Head of caudate nucleus (tissue), 42 donors: ENCODE data around the gene SPATA13.
"Not testable (repeated sequence)": the region's sequence is repeated elsewhere in the genome, so short reads cannot be mapped to it uniquely, and the experiment has no call there.

Experiments used
- DNase-seq, 42 donors: peaks; one replicate each; pipeline versions ENCODE4 v3.0.0 to v3.0.0-alpha.2; 2020 to 2021; ENCODE audit warnings: mixed read lengths in 7 of 42
- intact Hi-C: fragments of 100-400 bp; cut with DNase I; formaldehyde crosslinking; loops from one replicate; pipeline ENCODE4 v1.15.0; 2022

Gene SPATA13

DNA sequence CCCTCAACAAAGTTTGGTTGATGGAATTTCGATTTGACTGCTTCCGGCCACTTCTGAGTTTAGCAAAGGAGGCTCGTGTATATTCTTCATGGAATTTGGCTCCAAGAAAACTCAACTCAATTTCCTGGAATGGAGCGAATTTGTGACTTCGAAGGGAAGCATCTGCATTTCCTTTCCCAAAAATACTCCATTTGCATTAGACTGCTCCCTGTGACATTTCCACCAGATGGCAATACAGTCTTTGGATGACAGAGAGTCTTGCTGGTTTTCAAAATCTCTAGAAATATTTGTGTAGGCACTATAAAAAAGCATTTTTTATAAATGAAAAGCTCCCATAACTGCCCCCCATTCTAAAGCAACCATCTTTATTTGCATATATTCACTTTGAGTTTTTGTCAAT lies 152.9 kb downstream of the SPATA13 start:
- intact Hi-C loops: no loop called here
- DNase-seq: no peak

DNA sequence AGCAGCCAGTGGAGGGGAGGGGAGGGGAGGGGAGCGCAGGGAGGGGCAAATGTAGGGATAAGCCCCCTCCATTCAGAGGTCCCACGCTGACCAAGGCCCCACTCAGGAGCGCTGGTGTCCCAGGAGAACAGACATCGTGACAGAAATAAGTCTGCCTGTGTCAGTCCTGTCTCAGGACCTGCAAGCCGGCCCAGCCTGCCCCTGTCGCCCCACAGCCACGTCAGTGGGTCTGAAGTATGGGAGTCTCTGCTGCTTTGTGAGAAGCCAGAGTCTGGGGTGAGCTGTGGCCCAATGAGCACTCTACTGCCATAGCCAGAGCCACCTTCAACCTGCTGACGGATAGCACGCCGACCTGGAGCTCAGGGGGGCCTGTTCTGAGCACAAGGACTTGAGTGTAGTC lies 157.3 kb downstream of the SPATA13 start:
- intact Hi-C loops, DNase-seq: not testable (repeated sequence)

DNA sequence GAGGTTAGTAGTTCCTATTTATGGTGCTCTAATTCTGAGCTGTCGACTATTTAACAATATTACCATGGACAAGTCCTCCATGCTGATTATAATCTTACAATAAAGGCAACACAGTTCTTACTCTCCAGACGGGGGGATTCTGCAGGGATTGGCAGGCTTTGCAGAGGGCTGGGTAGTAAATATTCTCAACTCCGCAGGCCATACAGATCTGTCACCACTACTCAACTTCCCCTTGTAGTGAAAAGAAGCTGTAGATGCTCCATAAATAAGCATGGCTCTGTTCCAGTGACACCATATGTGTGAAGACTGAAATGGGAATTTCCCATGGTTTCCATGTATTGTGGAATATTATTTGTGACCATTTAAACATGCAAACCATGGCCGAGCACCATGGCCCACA lies 158.4 kb downstream of the SPATA13 start:
- intact Hi-C loops, DNase-seq: not testable (repeated sequence)

DNA sequence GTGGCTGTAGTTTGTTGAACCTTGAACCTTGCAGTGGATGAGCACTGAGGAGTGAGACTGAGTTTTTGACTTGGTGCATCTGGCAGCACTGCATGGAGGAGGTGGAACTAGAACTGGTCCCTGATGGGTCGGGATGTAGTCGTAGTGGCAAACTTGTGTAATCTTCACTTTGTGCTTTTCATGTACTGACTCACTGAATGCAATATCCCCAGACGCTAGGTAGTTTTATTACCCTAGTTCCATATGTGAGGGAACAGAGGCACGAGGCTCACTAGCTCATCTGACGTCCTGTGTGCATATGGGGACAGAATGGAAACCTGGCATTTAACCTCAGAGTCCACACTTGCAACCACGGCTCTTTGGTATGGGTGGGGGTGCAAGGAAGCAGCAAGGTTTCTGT lies 159.1 kb downstream of the SPATA13 start:
- DNase-seq: not testable (repeated sequence)
- intact Hi-C loops: loop anchor here (5.0 kb wide), 1 partner anchor 432 kb away; the partner anchor contains the start of gene MIPEP

DNA sequence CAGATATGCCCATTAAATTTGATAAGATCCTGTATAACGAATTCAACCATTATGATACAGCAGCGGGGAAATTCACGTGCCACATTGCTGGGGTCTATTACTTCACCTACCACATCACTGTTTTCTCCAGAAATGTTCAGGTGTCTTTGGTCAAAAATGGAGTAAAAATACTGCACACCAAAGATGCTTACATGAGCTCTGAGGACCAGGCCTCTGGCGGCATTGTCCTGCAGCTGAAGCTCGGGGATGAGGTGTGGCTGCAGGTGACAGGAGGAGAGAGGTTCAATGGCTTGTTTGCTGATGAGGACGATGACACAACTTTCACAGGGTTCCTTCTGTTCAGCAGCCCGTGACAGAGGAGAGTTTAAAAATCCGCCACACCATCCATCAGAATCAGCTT lies 160.9 kb downstream of the SPATA13 start:
- DNase-seq: not testable (repeated sequence)
- intact Hi-C loops: loop anchor here (5.0 kb wide), 1 partner anchor 434 kb away; the partner anchor contains the start of gene MIPEP

DNA sequence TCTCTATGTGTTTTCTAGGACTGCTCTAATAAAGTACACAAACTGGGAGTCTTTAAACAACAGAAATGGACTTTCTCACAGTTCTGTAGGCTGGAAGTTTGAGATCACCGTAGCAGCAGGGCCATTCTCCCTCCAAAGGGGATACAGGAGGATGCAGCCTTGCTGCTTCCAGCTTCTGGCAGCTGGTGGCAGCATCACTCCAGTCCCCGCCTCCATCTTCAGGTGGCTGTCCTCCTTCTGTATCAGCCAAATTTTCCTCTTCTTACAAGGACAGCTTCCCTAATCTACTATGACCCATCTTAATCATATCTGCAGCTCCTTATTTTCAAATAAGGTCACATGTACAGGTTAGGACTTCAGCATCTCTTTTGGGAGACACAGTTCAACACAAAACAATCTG lies 161.9 kb downstream of the SPATA13 start:
- intact Hi-C loops: loop anchor here (5.0 kb wide), 1 partner anchor 435 kb away; the partner anchor contains the start of gene MIPEP

DNA sequence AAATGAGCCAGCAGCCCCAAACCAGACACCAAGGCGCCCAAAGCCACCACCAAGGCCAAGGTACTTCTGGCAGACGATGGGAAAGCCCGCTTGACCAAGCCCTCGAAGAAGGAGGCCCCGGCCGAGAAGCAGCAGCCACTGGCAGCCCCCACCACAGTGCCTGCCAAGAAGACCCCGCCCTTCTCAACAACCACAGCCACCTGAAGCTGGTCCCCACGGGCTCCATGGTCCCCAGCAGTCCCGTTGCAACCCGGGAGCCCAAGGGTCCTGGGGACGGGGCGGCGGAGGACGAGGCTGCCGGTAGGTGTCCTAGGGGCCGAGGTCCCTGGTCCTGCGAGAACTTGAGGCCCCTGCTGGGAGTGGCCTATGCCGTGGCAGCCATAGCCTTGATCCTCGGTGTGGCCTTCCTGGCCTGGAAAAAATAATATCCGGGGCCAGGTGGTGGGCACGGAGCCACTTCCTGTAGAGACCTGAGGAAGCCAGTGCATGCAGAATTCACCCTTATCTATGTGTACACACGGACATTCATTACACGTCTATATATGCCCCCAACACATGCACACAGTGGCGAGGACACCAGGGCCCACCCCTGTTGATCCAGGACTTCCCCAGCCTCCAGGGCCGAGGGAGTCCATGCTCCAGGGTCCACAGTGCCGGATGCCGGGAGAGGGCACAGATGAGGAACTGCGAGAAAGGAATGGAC lies 162.7 kb downstream of the SPATA13 start:
- intact Hi-C loops: loop anchor here (5.0 kb wide), 1 partner anchor 436 kb away; the partner anchor contains the start of gene MIPEP

More for the DNA sequence above, 161.9 kb downstream of the SPATA13 start:
- not testable (repeated sequence) for DNase-seq

DNA sequence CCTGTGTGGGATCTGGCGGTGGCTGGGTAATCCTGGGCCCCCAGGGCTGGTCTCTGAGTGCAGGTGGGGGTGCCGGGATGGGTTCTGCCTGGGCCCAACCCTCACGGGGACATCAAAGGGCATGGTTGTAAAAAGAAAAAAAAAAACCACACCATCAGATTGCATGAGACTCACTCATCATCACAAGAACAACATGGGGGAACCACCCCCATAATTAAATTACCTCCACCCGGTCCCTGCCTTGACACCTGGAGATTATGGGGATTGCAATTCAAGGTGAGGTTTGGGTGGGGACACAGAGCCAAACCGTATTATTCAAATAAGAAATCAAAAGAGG lies 163.2 kb downstream of the SPATA13 start:
- DNase-seq: no peak
- intact Hi-C loops: loop anchor here (5.0 kb wide), 1 partner anchor 436 kb away; the partner anchor contains the start of gene MIPEP

More for the DNA sequence above, 162.7 kb downstream of the SPATA13 start:
- no peak for DNase-seq

DNA sequence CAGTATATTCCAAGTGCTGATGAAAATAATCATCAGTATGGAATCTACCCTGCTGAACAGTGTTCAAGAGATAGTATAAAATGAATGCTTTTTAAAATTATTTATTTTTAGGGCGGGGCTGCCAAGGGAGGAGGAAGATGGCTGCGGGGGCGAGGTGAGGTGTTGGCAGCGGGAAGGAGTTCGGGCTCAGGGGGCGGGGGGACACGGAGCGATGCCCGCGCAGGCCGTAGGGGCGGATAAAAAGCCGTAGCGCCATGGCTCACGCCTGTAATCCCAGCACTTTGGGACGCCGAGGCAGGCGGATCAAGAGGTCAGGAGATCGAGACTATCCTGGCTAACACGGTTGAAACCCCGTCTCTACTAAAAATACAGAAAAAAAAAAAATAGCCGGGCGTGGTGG lies 167.1 kb downstream of the SPATA13 start:
- intact Hi-C loops, DNase-seq: not testable (repeated sequence)

DNA sequence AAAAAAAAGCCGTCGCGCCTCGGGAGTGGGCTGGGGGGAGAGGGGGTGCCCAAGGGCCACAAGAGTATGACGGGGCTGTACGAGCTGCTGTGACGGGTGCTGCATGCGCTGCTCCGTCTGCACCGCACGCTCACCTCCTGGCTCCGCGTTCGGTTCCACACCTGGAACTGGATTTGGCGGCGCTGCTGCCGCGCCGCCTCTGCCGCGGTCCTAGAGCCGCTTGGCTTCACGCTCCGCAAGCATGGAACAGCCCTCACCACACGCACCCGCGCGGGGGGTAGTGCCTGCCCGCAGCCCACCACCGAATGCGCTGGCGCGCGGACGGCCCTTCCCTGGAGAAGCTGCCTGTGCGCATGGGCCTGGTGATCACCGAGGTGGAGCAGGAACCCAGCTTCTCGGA lies 167.6 kb downstream of the SPATA13 start:
- peak in 2 of 42 donors; percentile 28 to 34 for DNase-seq

DNA sequence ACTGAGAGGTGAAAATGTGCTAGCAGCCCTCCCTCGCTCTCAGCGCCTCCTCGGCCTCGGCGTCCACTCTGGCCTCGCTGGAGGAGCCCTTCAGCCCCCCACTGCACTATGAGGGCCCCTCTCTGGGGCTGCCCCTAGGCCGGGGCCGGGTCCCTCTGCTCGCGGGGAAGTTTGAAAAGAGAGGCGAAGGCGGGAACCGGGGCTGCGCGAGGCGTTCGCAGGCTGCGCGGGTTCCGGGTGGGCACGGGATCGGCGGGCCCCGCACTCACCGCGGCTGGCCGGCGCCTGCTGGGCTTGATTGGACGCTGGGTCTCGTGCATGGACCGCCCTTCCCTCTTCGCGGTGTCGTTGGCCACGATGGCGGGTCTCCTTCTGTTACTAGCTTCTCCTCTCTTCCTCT lies 178.2 kb downstream of the SPATA13 start:
- intact Hi-C loops: no loop called here

More for the DNA sequence above, 167.6 kb downstream of the SPATA13 start:
- intact Hi-C loops: no loop called here

DNA sequence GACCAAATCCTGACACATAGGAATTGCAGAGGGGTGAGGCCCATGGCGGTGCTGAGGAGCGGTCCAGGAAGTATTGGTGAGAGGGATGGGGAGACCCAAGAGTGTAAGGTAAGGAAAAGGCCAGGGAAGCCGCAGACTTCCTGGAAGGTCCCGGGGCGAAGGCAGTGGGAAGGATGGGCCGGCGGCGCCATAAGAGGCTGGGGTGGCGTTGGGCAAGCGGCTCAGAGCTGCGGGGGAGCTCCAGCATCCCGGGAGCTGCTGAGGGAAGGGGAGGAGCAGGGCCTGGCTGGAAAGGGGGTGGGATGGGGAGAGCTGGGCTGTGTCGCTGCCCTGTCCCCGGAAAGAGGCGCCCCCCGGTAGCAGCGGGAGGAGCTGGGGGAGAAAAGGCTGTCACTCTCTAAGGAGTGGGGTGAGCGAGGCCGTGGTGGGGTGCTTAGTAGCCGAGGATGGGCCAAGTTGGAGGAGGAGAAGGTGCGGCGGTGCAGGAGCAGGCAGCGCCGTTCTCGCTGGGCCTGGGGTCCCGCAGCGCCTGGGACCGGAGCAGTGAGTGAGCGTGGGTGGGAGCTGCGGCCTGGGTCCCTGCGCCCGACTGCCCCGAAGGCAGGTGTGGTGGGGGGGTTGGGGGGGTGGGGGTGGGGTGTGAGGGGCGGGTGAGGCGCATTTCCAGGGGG lies 179.6 kb downstream of the SPATA13 start:
- intact Hi-C loops: no loop called here
- DNase-seq: no peak

More for the DNA sequence above, 178.2 kb downstream of the SPATA13 start:
- DNase-seq: no peak

DNA sequence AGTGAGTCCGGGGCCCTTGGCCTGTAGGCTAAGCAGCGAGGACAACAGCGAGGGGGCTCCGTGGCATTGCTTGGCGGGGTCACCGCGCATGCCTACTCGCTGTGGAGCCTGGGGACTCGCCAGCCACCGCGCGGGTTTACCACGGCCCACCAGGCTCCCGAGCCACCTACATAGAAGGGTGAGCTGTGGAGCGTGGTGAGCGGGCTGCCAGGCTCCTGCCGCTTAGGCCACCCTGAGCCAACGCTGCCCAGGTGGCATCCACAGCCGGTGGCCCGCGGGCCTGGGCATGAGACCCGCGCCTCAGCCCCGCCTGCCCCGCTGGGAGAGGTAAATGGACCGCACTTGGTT lies 180.1 kb downstream of the SPATA13 start:
- intact Hi-C loops: no loop called here
- DNase-seq: no peak

DNA sequence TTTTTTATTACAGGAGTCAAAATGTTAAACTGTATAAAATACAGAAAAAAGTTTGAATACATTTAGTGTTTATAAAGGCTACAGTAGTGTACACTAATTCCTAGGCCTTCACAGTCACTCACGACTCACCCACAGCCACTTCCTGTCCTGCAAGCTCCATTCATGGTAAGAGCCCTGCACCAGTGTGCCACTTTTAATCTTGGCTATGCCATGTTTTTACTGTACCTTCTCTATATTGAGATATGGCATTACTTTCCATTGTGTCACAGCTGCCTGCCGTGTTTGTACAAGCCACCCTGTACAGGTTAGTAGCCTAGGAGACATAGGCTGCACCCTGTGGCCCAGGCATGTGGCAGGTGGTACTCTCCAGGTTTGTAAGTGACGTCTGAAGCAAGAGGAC lies 180.9 kb downstream of the SPATA13 start:
- intact Hi-C loops: no loop called here
- DNase-seq: no peak

DNA sequence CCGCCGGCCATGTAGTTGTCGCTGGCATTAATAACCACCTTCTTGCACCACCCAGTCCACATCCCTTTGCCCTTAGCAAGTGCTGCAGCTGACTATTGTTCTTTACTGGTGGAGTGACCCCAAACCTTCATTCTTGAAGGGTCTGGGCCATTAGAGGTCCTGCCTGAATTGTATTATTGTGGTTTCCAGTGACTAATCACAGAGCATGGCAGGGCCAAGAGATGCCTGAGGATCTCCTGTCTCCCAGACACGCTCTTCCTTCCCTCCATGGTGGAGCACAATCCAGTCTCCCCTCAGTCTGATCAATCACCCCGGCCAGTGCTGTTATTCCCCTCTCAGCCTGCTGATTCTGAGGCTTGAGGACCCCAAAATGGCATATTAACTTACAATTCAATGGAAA lies 187.9 kb downstream of the SPATA13 start:
- intact Hi-C loops: no loop called here
- no peak for DNase-seq

DNA sequence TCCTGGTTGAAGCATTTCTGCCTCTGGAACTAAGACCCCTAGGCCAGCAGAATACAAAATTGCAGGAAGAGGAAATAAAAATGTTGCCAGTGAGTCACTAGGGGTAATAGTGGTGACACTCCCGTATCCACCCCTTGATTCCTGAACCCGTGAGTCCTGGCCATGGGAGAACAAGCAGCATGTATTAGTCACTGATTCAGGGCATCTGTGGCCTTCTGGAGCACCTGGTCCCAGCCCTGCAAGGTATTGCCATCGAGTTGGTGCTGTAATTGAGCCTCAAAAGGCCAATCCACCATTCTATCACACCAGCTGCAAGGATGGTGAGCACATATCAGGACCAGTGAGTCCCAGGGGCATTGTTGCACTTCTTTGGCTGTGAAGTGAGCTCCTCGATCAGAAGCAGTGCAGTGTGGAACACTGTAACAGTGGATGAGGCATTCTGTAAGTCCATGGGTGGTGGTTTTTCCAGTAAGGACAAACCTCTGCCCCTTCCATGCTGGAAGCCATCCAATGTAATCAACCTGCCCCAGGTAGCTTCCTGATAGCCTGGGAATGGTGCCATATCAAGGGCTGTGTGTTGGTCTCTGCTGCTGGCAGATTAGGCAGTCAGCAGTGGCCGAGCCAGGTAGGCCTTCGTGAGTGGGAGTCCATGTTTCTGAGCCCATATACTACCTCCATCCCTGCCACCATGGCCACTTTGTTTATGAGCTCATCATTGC lies 188.4 kb downstream of the SPATA13 start:
- no peak for DNase-seq

DNA sequence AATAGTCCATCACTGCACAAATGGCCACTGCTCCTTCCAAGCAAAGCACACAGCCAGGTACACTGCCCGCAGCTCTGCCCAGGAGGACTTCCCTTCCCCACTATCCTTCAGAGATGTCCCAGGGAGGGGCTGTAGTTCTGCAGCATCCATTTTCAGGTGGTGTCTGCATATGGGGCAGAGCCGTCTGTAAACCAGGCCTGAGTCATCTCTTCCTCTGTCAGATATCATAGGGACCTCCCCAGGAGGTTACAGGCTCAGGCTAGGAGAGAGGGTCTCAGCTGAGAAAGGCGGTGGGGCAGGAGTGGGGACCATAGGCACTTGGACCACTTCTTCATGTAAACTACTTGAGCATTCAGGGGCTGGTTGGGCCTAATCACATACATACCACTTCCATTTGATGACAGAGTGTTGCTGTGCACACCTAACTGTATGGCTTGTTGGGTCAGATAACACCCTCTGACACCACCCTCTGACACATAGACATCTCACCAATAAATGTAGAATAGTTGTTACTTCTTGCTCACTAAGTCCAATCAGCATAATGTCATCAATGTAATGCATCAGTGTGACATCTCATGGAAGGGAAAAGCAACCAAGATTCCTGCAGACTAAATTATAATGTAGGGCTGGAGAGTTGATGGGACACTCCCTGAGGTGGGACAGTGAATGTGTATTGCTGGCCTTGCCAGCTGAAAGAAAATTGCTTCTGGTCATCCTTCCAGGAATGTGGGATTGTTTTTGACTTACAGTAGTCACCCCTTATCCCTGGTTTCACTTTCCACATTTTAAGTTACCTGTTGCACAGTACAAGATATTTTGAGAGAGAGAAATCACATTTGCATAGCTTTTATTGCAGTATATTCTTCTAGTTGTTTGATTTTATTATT lies 189.5 kb downstream of the SPATA13 start:
- intact Hi-C loops: loop anchor here (10.0 kb wide), 1 partner anchor 1415 kb away; no protein-coding TSS in a partner anchor
- not testable (repeated sequence) for DNase-seq

More for the DNA sequence above, 188.4 kb downstream of the SPATA13 start:
- intact Hi-C loops: no loop called here

DNA sequence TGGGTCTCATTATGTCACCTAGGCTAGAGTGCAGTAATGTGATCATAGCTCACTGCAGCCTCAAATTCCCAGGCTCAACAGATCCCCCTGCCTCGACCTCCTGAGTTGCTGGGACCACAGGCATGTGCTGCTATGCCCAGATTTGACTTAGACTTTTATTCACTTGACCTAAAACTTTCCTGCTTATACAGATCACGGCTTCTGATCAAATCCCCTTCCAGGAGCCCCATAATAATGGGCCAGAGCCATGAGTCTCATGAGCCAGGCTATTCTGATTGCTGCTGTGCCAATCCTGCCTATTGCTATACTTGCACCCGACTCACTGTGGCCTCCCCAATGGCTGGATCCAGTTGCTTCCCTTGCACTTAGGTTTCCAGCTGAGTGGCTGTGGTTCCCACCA lies 190.9 kb downstream of the SPATA13 start:
- intact Hi-C loops: loop anchor here (10.0 kb wide), 1 partner anchor 1417 kb away; no protein-coding TSS in a partner anchor
- DNase-seq: no peak

DNA sequence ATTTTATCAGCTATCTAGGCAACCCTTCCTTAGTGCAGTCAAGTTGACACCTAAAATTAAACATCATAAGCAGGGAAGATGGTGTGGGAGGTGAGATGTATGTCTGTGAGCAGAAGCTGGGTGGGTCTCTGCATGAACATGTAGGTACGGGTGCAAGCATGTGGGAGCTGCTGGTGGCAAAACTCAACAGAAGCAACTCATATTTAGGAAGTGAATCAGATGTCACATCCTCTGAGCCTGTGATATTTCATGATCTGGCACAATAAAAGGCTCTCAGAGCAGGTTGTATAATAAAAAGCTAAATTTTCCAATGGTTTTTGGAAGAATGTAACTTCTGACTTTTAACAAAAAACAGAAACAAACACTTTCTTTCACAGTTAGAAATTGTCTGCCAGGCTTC lies 193.2 kb downstream of the SPATA13 start:
- no peak for DNase-seq
- intact Hi-C loops: loop anchor here (10.0 kb wide), 1 partner anchor 1419 kb away; no protein-coding TSS in a partner anchor
